HL-60 (cell line): ENCODE data around the gene GTF2IRD1.

Experiments used
- GABPA ChIP-seq: IDR thresholded peaks from 2 replicates; pipeline ENCODE4 v1.6.1; 2012; ENCODE audit warnings: low read depth
- TF ChIP-seq, protein P1 (sequence below): IDR thresholded peaks from one replicate; pipeline ENCODE4 v1.5.1; 2011; ENCODE audit warnings: low read length, control low read depth, inconsistent platforms; ENCODE audit not compliant: insufficient read depth

DNA sequence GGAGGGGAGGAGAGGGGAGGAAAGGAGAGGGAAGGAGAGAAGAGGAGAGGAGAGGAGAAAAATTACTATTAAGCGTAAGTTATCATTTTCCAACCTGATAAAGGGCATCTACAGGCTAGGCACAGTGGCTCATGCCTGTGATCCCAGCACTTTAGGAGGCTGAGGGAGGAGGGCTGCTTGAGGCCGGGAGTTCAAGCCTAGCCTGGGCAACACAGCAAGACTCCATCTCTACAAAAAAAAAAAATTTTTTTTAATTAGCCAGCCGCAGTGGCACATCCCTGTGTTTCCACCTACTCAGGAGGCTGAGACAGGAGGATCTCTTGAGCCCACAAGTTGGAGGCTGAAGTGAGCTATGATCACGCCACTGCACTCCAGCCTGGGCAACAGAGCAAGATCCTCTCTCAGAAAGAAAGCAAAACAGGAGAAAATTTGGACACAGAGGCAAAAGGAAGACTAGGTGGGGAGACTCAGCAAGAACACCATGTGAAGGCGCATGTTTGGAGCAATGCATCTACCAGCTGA lies 168.6 kb downstream of the GTF2IRD1 start:
- TF ChIP-seq, protein P1, sequence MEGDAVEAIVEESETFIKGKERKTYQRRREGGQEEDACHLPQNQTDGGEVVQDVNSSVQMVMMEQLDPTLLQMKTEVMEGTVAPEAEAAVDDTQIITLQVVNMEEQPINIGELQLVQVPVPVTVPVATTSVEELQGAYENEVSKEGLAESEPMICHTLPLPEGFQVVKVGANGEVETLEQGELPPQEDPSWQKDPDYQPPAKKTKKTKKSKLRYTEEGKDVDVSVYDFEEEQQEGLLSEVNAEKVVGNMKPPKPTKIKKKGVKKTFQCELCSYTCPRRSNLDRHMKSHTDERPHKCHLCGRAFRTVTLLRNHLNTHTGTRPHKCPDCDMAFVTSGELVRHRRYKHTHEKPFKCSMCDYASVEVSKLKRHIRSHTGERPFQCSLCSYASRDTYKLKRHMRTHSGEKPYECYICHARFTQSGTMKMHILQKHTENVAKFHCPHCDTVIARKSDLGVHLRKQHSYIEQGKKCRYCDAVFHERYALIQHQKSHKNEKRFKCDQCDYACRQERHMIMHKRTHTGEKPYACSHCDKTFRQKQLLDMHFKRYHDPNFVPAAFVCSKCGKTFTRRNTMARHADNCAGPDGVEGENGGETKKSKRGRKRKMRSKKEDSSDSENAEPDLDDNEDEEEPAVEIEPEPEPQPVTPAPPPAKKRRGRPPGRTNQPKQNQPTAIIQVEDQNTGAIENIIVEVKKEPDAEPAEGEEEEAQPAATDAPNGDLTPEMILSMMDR = no peak
- no peak for TF ChIP-seq GABPA
